ENCODE measurements around the gene CABLES1.
"Not testable (repeated sequence)": the region's sequence is repeated elsewhere in the genome, so short reads cannot be mapped to it uniquely, and the experiment has no call there.

The CABLES1 gene

GRCh38 chr18:23094411-23095190, 40.7 kb upstream of the CABLES1 start:
- Histone ChIP-seq H3K9me3 (ENCODE audit: low read depth, low read length) (no peaks in the 10 kb centered on the region), H3K9ac (ENCODE audit: insufficient read length) (no peak overlapping the region), H3K4me3 (no peak overlapping the region), H3K36me3 (ENCODE audit: insufficient read depth, low read length) (no peaks in the 10 kb centered on the region), H3K27ac (no peak overlapping the region)
- TF ChIP-seq FOXP2 (optimal IDR thresholded peaks at IDR 0.05; ENCODE audit: control extremely low read depth, extremely low read length, insufficient read depth): no peak
- no peak for TF ChIP-seq EZH2 (IDR thresholded peaks at IDR 0.05)
- no peak for TF ChIP-seq POLR2AphosphoS5 (IDR thresholded peaks at IDR 0.05; ENCODE audit: borderline replicate concordance, low read depth, low read length)
- no peak for DNase-seq (ENCODE audit: low read depth, low spot score)

- Histone ChIP-seq H3K9ac (ENCODE audit: insufficient read length) (no peak overlapping the region), H3K27ac (no peak overlapping the region), H3K36me3 (ENCODE audit: insufficient read depth, low read length) (no peaks in the 10 kb centered on the region), H3K9me3 (ENCODE audit: low read depth, low read length) (no peaks in the 10 kb centered on the region), H3K4me3 (no peak overlapping the region)
- no peak for DNase-seq (ENCODE audit: low read depth, low spot score)
- no peak for TF ChIP-seq EZH2 (IDR thresholded peaks at IDR 0.05)
Measured at GRCh38 chr18:23095463-23095862, 39.8 kb upstream of the CABLES1 start.

- not testable (repeated sequence) for H3K9ac ChIP-seq (ENCODE audit: insufficient read length); H3K4me3 ChIP-seq; H3K9me3 ChIP-seq (ENCODE audit: low read depth, low read length); DNase-seq (ENCODE audit: low read depth, low spot score); H3K36me3 ChIP-seq (ENCODE audit: insufficient read depth, low read length); H3K27ac ChIP-seq
Measured at GRCh38 chr18:23097016-23097415, 38.3 kb upstream of the CABLES1 start.

- Histone ChIP-seq H3K4me3 (no peak overlapping the region), H3K36me3 (ENCODE audit: insufficient read depth, low read length) (no peaks in the 10 kb centered on the region), H3K9me3 (ENCODE audit: low read depth, low read length) (no peaks in the 10 kb centered on the region), H3K9ac (ENCODE audit: insufficient read length) (no peak overlapping the region), H3K27ac (no peak overlapping the region)
- TF ChIP-seq EZH2 (IDR thresholded peaks at IDR 0.05): no peak
- TF ChIP-seq FOXP2 (optimal IDR thresholded peaks at IDR 0.05; ENCODE audit: control extremely low read depth, extremely low read length, insufficient read depth): no peak
- TF ChIP-seq POLR2AphosphoS5 (IDR thresholded peaks at IDR 0.05; ENCODE audit: borderline replicate concordance, low read depth, low read length): no peak
- no peak for DNase-seq (ENCODE audit: low read depth, low spot score)
Measured at GRCh38 chr18:23099621-23100020, 35.7 kb upstream of the CABLES1 start.

- H3K36me3 ChIP-seq (ENCODE audit: insufficient read depth, low read length): no peaks in the 10 kb centered on the region
- no peak overlapping the region for H3K9ac ChIP-seq (ENCODE audit: insufficient read length)
- no peak for TF ChIP-seq FOXP2 (optimal IDR thresholded peaks at IDR 0.05; ENCODE audit: control extremely low read depth, extremely low read length, insufficient read depth)
- no peak for TF ChIP-seq EZH2 (IDR thresholded peaks at IDR 0.05)
- TF ChIP-seq POLR2AphosphoS5 (IDR thresholded peaks at IDR 0.05; ENCODE audit: borderline replicate concordance, low read depth, low read length): no peak
- no peak overlapping the region for H3K4me3 ChIP-seq
- H3K27ac ChIP-seq: no peak overlapping the region
- H3K9me3 ChIP-seq (ENCODE audit: low read depth, low read length): no peaks in the 10 kb centered on the region
- no peak for DNase-seq (ENCODE audit: low read depth, low spot score)
Measured at GRCh38 chr18:23101861-23102432, 33.3 kb upstream of the CABLES1 start.

- Histone ChIP-seq H3K9me3 (ENCODE audit: low read depth, low read length) (no peaks in the 10 kb centered on the region), H3K27ac (no peak overlapping the region), H3K4me3 (no peak overlapping the region), H3K9ac (ENCODE audit: insufficient read length) (no peak overlapping the region), H3K36me3 (ENCODE audit: insufficient read depth, low read length) (no peaks in the 10 kb centered on the region)
- TF ChIP-seq FOXP2 (optimal IDR thresholded peaks at IDR 0.05; ENCODE audit: control extremely low read depth, extremely low read length, insufficient read depth) (no peak), POLR2AphosphoS5 (IDR thresholded peaks at IDR 0.05; ENCODE audit: borderline replicate concordance, low read depth, low read length) (no peak), EZH2 (IDR thresholded peaks at IDR 0.05) (no peak)
- DNase-seq (ENCODE audit: low read depth, low spot score): no peak
Measured at GRCh38 chr18:23102493-23103261, 32.6 kb upstream of the CABLES1 start.

GRCh38 chr18:23103449-23103848, 31.8 kb upstream of the CABLES1 start:
- H3K4me3 ChIP-seq: no peak overlapping the region
- no peak overlapping the region for H3K9ac ChIP-seq (ENCODE audit: insufficient read length)
- TF ChIP-seq POLR2AphosphoS5 (IDR thresholded peaks at IDR 0.05; ENCODE audit: borderline replicate concordance, low read depth, low read length): no peak
- TF ChIP-seq EZH2 (IDR thresholded peaks at IDR 0.05): no peak
- TF ChIP-seq FOXP2 (optimal IDR thresholded peaks at IDR 0.05; ENCODE audit: control extremely low read depth, extremely low read length, insufficient read depth): no peak
- no peak overlapping the region for H3K27ac ChIP-seq
- H3K36me3 ChIP-seq (ENCODE audit: insufficient read depth, low read length): no peaks in the 10 kb centered on the region
- no peak for DNase-seq (ENCODE audit: low read depth, low spot score)
- H3K9me3 ChIP-seq (ENCODE audit: low read depth, low read length): no peaks in the 10 kb centered on the region

GRCh38 chr18:23105030-23105429, 30.3 kb upstream of the CABLES1 start:
- H3K4me3 ChIP-seq: no peak overlapping the region
- no peak overlapping the region for H3K27ac ChIP-seq
- no peak overlapping the region for H3K9ac ChIP-seq (ENCODE audit: insufficient read length)
- no peak for TF ChIP-seq FOXP2 (optimal IDR thresholded peaks at IDR 0.05; ENCODE audit: control extremely low read depth, extremely low read length, insufficient read depth)
- no peak for TF ChIP-seq EZH2 (IDR thresholded peaks at IDR 0.05)
- TF ChIP-seq POLR2AphosphoS5 (IDR thresholded peaks at IDR 0.05; ENCODE audit: borderline replicate concordance, low read depth, low read length): no peak
- no peak for DNase-seq (ENCODE audit: low read depth, low spot score)
- no peaks in the 10 kb centered on the region for H3K9me3 ChIP-seq (ENCODE audit: low read depth, low read length)
- H3K36me3 ChIP-seq (ENCODE audit: insufficient read depth, low read length): no peaks in the 10 kb centered on the region

Data from SK-N-MC (cell line).